Stimulated activated naive CD4-positive, alpha-beta T cell (primary cell): Measurements from ENCODE around the gene LONRF2.
"Not testable (repeated sequence)": the region's sequence is repeated elsewhere in the genome, so short reads cannot be mapped to it uniquely, and the experiment has no call there.

Experiments used
- DNase-seq, 6 experiments: peaks; one replicate each; lab custom pipeline; 2025; lab: John Stamatoyannopoulos, UW

Gene LONRF2

DNA sequence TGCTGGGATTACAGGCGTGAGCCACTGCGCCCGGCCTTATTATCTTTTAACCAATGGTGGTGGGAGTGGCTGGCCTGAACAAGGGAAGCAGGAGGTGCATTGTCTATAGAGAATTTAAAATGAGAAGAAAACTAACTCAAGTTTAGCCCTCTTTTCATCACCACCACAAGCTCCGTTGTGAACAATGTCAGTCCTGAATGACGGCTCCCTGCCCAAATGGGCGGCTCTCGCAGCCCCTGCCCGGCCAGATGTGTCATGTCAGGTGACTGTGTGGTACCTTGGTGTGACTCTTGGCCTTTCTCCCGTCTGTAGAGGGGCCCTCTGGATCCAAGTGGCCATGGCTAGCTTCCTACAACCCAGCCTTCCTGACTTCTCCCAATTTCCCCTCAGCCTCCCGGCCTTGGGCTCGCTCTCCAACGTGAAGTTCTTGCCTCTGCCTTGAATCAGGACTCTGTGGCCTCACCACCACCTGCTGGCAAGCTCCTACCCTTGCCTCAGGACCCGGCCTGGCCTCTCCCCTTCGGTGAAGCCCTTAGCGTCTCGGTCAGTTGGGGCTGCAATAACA, 67.6 kb downstream of the LONRF2 start:
- DNase-seq, result no peak

GRCh38 chr2:100253786-100254185, 68.5 kb downstream of the LONRF2 start:
- no peak for DNase-seq

GRCh38 chr2:100252811-100253698, 69.2 kb downstream of the LONRF2 start:
- DNase-seq, result no peak

GRCh38 chr2:100250645-100251044, 71.7 kb downstream of the LONRF2 start:
- no peak for DNase-seq

DNA sequence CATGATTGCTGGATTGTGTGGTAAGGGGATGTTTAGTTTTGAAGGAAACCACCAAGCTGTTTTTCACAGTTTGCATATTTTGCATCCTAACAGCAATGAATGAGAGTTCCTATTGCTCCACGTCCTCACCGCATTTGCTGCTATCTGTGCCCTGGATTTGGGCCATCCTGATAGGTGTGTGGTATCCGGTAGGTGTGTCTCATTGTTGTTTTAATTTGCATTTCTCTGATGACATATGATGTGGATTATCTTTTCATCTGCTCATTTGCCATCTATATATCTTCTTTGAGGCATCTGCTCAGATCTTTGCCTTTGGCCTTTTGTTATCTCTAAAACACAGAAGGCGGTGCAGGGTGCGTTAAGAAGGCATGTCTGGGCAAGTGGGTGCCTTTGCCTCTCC, 73.3 kb downstream of the LONRF2 start:
- DNase-seq, result no peak

DNA sequence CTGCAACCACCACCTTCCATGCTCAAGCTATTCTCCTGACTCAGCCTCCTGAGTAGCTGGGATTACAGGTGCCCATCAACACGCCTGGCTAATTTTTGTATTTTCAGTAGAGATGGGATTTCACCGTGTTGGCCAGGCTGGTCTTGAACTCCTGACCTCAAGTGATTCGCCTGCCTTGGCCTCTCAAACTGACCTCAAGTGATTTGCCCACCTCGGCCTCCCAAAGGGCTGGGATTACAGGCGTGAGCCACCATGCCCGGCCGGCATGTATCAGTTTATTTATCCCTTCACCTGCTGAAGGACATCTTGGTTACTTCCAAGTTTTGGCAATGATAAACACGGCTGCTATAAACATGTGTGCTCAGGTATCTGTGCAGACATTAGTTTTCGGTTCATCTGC, 73.7 kb downstream of the LONRF2 start:
- DNase-seq, result not testable (repeated sequence)

DNA sequence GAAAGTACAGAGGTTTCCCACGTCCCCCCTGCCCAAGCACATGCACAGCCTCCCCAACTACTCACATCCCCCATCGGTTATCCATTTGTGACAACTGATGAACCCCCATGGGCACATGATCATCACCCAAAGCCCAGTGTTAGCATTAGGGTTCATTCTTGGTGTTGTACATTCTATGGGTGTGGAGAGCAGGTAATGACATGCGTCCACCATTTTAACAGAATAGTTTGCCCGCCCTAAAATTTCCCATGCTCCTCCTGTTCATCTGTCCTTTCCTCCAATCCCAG, 74.3 kb downstream of the LONRF2 start:
- DNase-seq, result no peak

GRCh38 chr2:100247256-100248043, 74.9 kb downstream of the LONRF2 start:
- DNase-seq, result no peak

GRCh38 chr2:100246163-100247145, 75.8 kb downstream of the LONRF2 start:
- DNase-seq, result peak in 2 of 6 experiments; percentile 5 to 29

DNA sequence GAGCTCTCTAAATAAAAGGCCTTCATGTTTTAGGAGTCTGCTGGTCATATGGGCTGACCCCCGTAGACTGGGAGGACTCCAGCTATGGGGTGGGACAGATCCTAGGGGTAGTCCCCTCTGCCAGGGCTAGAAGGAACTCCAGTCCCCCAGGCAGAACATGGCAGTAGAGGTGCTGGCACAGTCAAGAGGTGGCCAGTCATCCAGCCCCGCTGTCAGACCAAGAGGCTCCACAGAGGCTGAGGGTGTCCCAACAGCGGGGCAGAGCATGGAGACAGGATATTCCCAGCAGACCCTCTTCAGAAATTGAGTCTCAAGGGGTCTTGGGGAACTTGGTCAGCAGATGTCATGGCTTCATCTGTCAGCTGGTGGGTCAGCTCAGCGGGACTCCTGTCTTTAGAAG, 76.6 kb downstream of the LONRF2 start:
- no peak for DNase-seq

DNA sequence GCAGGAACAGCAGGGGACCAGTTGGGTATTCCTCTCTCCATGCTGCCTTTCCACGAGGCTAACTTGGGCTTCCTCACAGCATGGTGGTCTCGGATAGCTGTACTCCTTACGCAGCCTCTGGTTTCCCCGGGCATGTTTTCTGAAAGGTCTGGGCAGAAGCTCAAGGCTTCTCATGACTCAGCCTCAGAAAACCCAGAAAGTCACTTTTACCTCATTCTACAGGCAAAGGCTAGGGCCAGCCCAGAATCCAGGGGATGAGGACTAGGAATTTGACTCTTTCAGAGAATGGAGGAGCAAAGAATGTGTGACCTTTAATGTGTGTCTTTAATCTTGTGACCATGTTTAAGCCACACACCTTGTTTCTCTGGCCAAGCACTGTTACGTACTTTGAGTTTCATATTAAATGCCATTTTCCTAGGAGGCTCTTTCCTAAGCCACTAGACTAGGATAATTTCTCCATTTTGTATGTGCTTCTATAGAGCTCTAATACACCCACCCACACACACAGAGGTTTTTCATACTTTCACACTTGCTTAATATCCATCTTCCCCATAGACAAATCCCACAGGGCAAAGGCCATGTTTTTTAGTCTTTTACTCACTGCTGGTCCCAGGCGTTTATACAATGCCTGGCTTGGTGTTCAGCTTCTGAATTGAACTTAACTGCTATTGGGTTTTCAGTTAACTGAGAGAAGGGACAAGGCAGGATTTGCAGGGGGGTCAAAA, 77.3 kb downstream of the LONRF2 start:
- DNase-seq, result no peak

- no peak for DNase-seq
Observed at GRCh38 chr2:100243631-100244030, 78.7 kb downstream of the LONRF2 start.

DNA sequence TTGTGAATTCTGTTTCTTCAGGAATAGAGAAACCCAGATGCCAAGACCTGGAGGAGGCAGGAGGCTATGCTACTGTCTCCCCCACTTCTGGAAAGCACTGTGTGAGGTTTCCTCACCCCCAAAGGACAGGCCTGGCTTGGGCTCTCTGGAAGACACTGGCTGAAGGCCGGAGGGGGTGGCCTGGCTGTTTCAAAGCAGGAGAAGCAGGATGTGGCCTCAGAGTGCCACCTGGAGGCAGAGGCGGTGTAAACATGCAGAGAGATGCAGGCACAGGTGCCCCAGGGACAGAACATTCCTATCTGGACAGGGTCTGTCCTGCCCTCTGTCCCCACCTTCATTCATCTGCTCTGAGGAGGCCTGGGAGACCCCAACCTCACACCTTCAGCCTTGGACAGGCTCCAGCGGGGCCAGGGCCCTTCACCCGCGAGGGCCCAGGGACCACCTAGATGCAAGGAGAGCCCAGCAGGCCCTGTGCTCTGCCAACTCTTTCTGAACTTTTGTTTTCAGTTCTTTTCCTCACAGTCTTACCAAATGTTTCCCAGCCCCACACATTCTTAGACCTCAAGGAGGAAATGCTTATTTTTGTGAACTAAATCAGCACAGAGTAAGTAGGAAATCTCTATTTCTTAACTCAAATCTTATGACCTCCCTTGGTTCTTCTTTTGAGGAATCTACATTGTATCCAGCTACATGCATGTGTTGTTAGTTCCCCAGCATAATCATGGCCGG, 79.2 kb downstream of the LONRF2 start:
- peak in 4 of 6 experiments; percentile 4 to 48 (median 32) for DNase-seq

DNA sequence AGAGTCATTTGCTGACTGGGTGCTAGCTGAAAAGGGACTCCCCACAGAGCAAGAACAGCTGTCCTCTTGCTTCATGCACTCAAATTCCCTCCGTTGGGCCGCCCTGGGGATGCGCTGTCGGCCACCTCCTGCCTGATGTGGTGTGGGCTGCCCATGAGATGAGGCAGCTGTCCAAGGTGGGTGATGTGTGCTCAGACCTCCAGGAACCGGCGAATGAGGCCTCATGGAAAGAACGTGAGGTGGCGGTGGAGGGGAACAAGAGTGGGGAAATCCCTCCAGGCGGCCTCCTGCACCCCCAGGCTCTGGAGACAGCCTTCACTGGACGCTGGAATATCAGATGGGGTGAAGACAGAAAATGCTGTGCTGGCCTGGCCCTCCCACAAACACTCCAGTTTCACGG, 79.8 kb downstream of the LONRF2 start:
- DNase-seq, result no peak

DNA sequence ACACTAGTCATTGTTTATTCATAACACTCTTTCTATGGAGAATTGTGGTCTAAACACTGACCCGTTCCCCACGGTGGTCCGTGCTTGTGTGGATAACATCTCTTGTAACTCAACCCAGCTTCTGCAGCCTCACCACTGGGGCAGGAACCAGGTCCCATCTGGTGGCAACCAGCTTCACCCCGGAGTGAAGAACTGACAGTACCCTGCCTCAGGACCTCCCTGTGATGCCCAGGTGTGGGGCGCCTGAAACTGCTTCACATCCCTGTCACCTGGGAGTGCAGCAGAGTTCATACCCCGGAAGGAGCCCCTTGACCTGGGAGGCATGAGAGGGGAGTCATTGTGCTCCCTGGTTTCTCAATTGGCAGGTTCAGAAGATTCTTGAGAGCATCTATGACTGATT, 81.1 kb downstream of the LONRF2 start:
- no peak for DNase-seq

GRCh38 chr2:100240386-100240785, 81.9 kb downstream of the LONRF2 start:
- DNase-seq, result no peak

DNA sequence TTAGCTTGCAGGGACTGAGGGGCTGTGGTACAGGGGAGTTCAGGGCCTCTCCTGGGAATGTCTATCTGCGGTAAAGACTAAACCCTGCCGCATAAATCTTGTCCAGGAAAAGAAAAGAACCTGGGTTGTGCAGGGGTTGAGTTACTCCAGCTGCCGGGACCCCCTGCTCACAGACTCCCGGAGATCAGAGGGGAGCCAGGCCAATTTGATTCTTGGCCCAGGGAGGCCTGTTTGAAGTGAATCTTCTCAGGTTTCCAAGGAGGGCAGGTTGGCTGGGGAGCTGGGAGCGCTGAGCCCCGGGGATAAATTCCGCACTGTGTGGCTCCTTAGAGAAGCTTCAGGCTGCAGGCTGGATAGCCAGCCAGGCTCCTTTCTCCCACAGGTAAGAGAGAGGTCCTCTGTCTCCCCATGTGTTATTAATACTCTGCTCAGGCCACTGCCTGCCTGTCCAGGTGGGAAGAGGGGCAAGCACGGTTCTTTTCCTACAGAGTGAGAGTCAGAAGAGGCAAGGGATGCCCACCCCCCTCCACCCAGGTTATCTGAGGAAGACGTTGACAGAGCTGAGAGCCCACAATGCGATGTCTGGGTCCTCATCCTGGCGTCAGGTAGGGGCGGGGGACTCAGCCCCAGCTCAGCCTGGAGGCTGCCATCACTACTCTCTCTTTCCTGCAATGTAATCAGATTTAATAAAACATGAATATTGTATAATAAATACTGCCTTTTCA, 82.7 kb downstream of the LONRF2 start:
- DNase-seq, result no peak

DNA sequence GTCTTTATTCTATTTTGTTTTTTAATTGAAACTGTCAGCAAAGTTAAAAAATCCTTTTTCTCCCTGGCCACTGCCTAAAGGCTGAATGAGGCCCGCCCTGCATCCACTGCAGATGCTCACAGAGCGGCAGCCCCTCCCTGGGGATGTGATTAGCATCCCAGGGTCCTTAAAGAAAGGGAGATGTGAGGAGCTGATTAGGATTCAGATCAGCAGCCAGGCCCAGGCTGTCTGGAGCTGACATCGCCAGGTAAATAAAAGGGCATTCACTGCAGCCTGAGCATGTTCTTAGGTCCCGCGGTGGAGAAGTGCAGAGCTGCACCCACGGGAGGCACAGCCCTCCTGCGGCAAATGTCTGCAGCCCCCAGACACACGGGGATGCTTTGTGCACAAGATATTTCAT, 83.8 kb downstream of the LONRF2 start:
- no peak for DNase-seq

DNA sequence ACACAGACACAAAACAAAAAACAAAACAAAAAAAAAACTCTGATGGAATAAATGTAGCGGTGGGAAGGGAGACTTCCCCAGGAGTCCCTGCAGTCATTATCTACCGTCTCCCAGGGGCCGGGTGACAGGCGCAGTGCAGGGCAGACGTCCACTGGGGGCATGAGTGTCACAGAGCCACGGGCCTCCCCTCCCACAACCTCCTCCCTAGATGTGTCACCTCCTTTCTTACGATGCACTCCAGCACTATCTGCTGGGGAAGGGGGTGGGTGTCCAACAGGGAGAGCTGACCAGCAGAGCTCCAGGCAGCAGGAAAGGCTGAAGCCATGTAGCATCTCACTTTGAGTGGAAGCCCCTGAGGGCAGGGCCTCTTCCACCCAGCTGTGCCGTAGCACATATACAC, 84.5 kb downstream of the LONRF2 start:
- DNase-seq, result no peak

DNA sequence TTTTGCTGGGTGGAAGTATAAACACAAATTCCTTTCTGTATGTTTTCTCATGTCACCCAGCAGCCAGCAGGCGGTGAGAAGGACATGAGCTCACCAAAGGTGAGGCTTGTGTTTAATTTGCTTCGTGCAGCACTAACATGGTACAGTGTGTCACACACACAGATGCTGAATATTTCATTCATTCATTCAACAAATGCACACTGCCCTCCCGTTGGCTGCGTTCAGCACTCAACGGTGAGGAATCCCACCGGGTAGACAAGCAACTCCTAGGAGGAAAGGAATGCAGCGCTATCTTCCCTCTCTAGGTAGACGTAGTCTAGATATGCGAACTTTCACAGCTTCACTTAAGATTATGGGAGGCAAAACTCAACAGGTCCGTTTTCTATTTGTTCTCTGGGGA, 85.1 kb downstream of the LONRF2 start:
- no peak for DNase-seq
